ENCODE measurements around the gene FARS2.

- no peak for TF ChIP-seq SUZ12 (IDR thresholded peaks at IDR 0.05)
- TF ChIP-seq BHLHE40 (IDR thresholded peaks at IDR 0.05; ENCODE audit: borderline replicate concordance), result no peak
- TF ChIP-seq CTBP1 (IDR thresholded peaks at IDR 0.05; ENCODE audit: borderline replicate concordance), result no peak
- no peak for TF ChIP-seq FOXK2 (IDR thresholded peaks at IDR 0.05)
- no peak for TF ChIP-seq TARDBP (IDR thresholded peaks at IDR 0.05)
- no peak for TF ChIP-seq SP1 (IDR thresholded peaks at IDR 0.05)
- no peak for TF ChIP-seq LEF1 (IDR thresholded peaks at IDR 0.05; ENCODE audit: borderline replicate concordance)
- no peak for TF ChIP-seq PKNOX1 (IDR thresholded peaks at IDR 0.05)
Observed at GRCh38 chr6:5736016-5736738, 474.9 kb downstream of the FARS2 start.
